Measurements from ENCODE around the gene CDC14B. TPM values are rescaled to one million over a fixed set of nuclear protein-coding genes. Genes with fewer than 3 reads are reported as not detected.

CDC14B gene
- total RNA-seq, 1 experiment from 2014 or later = 28.4 TPM

- Histone ChIP-seq H2BK20ac (ENCODE audit: low read depth, low read length, poor library complexity, severe bottlenecking) (no peak overlapping the region), H3K9me3 (ENCODE audit: control insufficient read depth, low read depth, low read length) (no peaks in the 10 kb centered on the region), H3K9ac (ENCODE audit: extremely low read depth, insufficient read length, low read length) (no peak overlapping the region), H3K4me1 (ENCODE audit: insufficient read depth, low read length) (no peaks in the 10 kb centered on the region; the same call in none of the 2 replicates), H3T11ph (ENCODE audit: low read length) (no peak overlapping the region), H3K27ac (ENCODE audit: insufficient read length, low read depth, low read length) (no peak overlapping the region), H4K91ac (ENCODE audit: insufficient read length, low read depth, low read length) (no peak overlapping the region), H3K56ac (ENCODE audit: insufficient read length, low read depth, low read length) (no peak overlapping the region), H4K5ac (ENCODE audit: insufficient read length, low read depth, low read length) (no peak overlapping the region), H2BK12ac (ENCODE audit: insufficient read length, low read depth, low read length) (no peak overlapping the region), H3K27me3 (ENCODE audit: insufficient read depth, low read length) (no peaks in the 10 kb centered on the region), H3K23ac (ENCODE audit: insufficient read length, low read depth, low read length) (no peak overlapping the region), H2AFZ (ENCODE audit: low read length) (no peak overlapping the region), H3K14ac (ENCODE audit: insufficient read depth, low read length) (no peak overlapping the region), H4K20me1 (ENCODE audit: control insufficient read depth, insufficient read depth, insufficient read length) (no peaks in the 10 kb centered on the region), H2BK15ac (ENCODE audit: low read depth, low read length) (no peak overlapping the region), H3K18ac (ENCODE audit: insufficient read length, low read depth, low read length) (no peak overlapping the region), H4K8ac (replicated peaks; ENCODE audit: insufficient read length, low read depth, low read length) (no peak overlapping the region), H2AK5ac (ENCODE audit: insufficient read length, low read length) (no peak overlapping the region), H3K79me1 (ENCODE audit: insufficient read depth, low read depth, low read length, poor library complexity, severe bottlenecking) (no peaks in the 10 kb centered on the region), H3K79me2 (ENCODE audit: insufficient read depth, low read length) (no peaks in the 10 kb centered on the region), H2BK5ac (ENCODE audit: insufficient read length, low read length) (no peak overlapping the region), H3K4me2 (ENCODE audit: insufficient read depth, insufficient read length, low read length) (no peak overlapping the region), H2BK120ac (ENCODE audit: low read depth, low read length, poor library complexity, severe bottlenecking) (no peak overlapping the region), H3K23me2 (ENCODE audit: insufficient read length, low read depth, low read length, poor library complexity, severe bottlenecking) (no peaks in the 10 kb centered on the region), H3K4ac (ENCODE audit: low read depth, low read length) (no peak overlapping the region)
- H3K27ac Mint-ChIP-seq = peak overlapping the region in 2 of 3 experiments; percentile 15 to 40; a peak in 1 of 7 replicates
- no peak for DNase-seq
- H3K9me3 Mint-ChIP-seq = no peaks in the 10 kb centered on the region
- TF ChIP-seq CTCF (conservative IDR thresholded peaks at IDR 0.05) = no peak
- peaks cover 5 to 14% (median 12%) of the 10 kb centered on the region in 3 experiments; a peak in 6 of 7 replicates for H3K36me3 Mint-ChIP-seq (ENCODE audit: insufficient read depth in 1 of 3, low read depth in 3 of 3)
- WGBS (ENCODE audit: extremely low coverage, insufficient read length, low lambda C conversion rate) = no CpG with 5 or more reads among the region's 13 CpGs
- no peak overlapping the region for H3K4me3 Mint-ChIP-seq
- H3K27me3 Mint-ChIP-seq (ENCODE audit: low read depth) = no peaks in the 10 kb centered on the region
- H3K4me1 Mint-ChIP-seq = peaks cover 40 to 42% of the 10 kb centered on the region in 2 experiments
These were observed 114.2 kb downstream of the CDC14B start for GRCh38 chr9:96505316-96505991.
